ENCODE measurements around the gene ARMS2.

Gene ARMS2

GRCh38 chr10:122477436-122477835 is 23.0 kb downstream of the ARMS2 start:
- Histone ChIP-seq H2AFZ (ENCODE audit: low read length) (no peak overlapping the region), H3K9me3 (ENCODE audit: low read length) (no peaks in the 10 kb centered on the region), H3K79me2 (ENCODE audit: insufficient read depth, low read length) (no peaks in the 10 kb centered on the region), H3K9ac (ENCODE audit: low read length) (no peak overlapping the region), H4K20me1 (ENCODE audit: insufficient read depth, low read length) (no peaks in the 10 kb centered on the region), H3K9me2 (ENCODE audit: low read depth, low read length) (no peaks in the 10 kb centered on the region), H3K27ac (ENCODE audit: low read depth, low read length, poor library complexity, severe bottlenecking) (no peak overlapping the region), H3F3A (ENCODE audit: insufficient read depth, low read length) (no peaks in the 10 kb centered on the region), H3K36me3 (ENCODE audit: insufficient read depth, low read length) (no peaks in the 10 kb centered on the region), H3K27me3 (ENCODE audit: insufficient read depth, low read length) (no peaks in the 10 kb centered on the region), H3K4me3 (ENCODE audit: low read depth, low read length, poor library complexity, severe bottlenecking) (no peak overlapping the region), H3K4me1 (ENCODE audit: insufficient read depth, low read length, severe bottlenecking) (no peaks in the 10 kb centered on the region), H3K4me2 (ENCODE audit: low read length) (no peak overlapping the region)
- TF ChIP-seq EZH2 (IDR thresholded peaks at IDR 0.05; ENCODE audit: borderline replicate concordance, low read length), result no peak
- TF ChIP-seq CTCF (IDR thresholded peaks at IDR 0.05; ENCODE audit: low read length), result no peak

DNA sequence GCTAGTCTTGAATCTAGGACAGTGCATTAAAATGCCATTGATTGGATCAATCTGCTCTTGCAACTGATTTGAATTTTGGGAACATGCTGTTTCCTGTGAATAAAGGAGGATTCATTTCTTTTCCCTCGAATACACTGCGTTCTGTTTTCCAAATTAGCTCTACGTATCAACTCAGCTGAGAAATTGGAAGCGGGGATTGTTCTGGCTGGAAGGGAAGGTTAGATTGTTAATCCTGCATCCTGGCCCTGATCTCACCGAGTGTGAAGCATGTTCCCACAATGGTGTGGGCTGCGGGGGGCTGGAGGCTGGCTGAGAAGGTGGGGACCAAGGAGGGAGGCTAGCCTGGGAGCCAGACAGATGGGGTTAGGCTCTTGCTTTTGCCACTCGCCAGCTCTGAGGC is 24.5 kb downstream of the ARMS2 start:
- TF ChIP-seq CTCF (IDR thresholded peaks at IDR 0.05; ENCODE audit: low read length) (no peak), EZH2 (IDR thresholded peaks at IDR 0.05; ENCODE audit: borderline replicate concordance, low read length) (no peak)
- H4K20me1 ChIP-seq (ENCODE audit: insufficient read depth, low read length), result no peaks in the 10 kb centered on the region
- H3K36me3 ChIP-seq (ENCODE audit: insufficient read depth, low read length), result no peaks in the 10 kb centered on the region
- H3K9me3 ChIP-seq (ENCODE audit: low read length), result no peaks in the 10 kb centered on the region
- no peaks in the 10 kb centered on the region for H3K9me2 ChIP-seq (ENCODE audit: low read depth, low read length)
- no peak overlapping the region for H3K9ac ChIP-seq (ENCODE audit: low read length)
- H3K4me3 ChIP-seq (ENCODE audit: low read depth, low read length, poor library complexity, severe bottlenecking), result no peak overlapping the region
- H3F3A ChIP-seq (ENCODE audit: insufficient read depth, low read length), result no peaks in the 10 kb centered on the region
- no peak overlapping the region for H3K27ac ChIP-seq (ENCODE audit: low read depth, low read length, poor library complexity, severe bottlenecking)
- H2AFZ ChIP-seq (ENCODE audit: low read length), result no peak overlapping the region
- no peak overlapping the region for H3K4me2 ChIP-seq (ENCODE audit: low read length)
- 0 out of 2 replicates have a peak, but pooled peaks cover 2% of the 10 kb centered on the region for H3K27me3 ChIP-seq (ENCODE audit: insufficient read depth, low read length)
- no peaks in the 10 kb centered on the region for H3K79me2 ChIP-seq (ENCODE audit: insufficient read depth, low read length)
- H3K4me1 ChIP-seq (ENCODE audit: insufficient read depth, low read length, severe bottlenecking), result no peaks in the 10 kb centered on the region

DNA sequence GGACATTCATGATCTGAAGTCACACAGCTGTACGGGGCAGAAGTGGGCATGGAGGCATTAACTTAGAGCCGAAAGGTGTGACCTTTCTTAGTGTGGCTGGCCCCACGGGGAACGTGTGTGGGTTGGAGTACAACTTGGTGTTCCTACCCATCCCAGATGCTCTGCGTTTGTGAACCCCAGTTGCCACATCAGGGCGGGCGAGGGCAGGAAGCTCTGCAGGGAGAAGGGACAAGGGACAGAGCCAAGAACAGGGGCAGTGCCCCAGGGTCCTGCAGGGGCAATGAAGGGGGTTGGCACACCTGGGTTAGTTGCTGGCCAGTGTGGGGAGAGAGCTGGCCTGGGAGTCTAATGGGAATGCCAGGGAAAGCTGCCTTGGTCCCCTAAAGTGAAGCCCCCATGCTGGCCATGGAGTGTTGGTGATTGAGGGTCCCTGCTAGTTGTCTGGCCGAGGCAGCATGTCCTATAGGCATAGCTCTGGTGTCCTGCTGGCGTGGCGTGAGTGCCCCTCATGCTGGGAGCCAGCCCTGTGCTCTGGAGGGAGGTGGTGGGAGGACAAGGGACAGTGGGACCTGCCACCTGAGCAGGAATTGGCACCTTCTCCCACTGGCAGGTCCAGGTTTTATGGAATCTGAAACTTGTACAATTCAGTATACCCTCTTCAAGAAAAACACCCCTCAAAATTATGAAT is 25.8 kb downstream of the ARMS2 start:
- no peaks in the 10 kb centered on the region for H3F3A ChIP-seq (ENCODE audit: insufficient read depth, low read length)
- H3K79me2 ChIP-seq (ENCODE audit: insufficient read depth, low read length), result no peaks in the 10 kb centered on the region
- H3K36me3 ChIP-seq (ENCODE audit: insufficient read depth, low read length), result no peaks in the 10 kb centered on the region
- TF ChIP-seq CTCF (IDR thresholded peaks at IDR 0.05; ENCODE audit: low read length) (no peak), EZH2 (IDR thresholded peaks at IDR 0.05; ENCODE audit: borderline replicate concordance, low read length) (no peak)
- H3K9me2 ChIP-seq (ENCODE audit: low read depth, low read length), result no peaks in the 10 kb centered on the region
- H3K27ac ChIP-seq (ENCODE audit: low read depth, low read length, poor library complexity, severe bottlenecking), result no peak overlapping the region
- H3K27me3 ChIP-seq (ENCODE audit: insufficient read depth, low read length), result 0 out of 2 replicates have a peak, but pooled peaks cover 3% of the 10 kb centered on the region
- H3K4me3 ChIP-seq (ENCODE audit: low read depth, low read length, poor library complexity, severe bottlenecking), result no peak overlapping the region
- H2AFZ ChIP-seq (ENCODE audit: low read length), result no peak overlapping the region
- H3K9me3 ChIP-seq (ENCODE audit: low read length), result no peaks in the 10 kb centered on the region
- H3K9ac ChIP-seq (ENCODE audit: low read length), result no peak overlapping the region
- no peaks in the 10 kb centered on the region for H3K4me1 ChIP-seq (ENCODE audit: insufficient read depth, low read length, severe bottlenecking)
- H4K20me1 ChIP-seq (ENCODE audit: insufficient read depth, low read length), result no peaks in the 10 kb centered on the region
- H3K4me2 ChIP-seq (ENCODE audit: low read length), result no peak overlapping the region

Measured in OCI-LY1 (cell line).